Immature natural killer cell (primary cell): ENCODE results near the gene CNPY4. TPM values are rescaled to one million over a fixed set of nuclear protein-coding genes. Genes with fewer than 3 reads are reported as not detected.
"Not testable (repeated sequence)": the region's sequence is repeated elsewhere in the genome, so short reads cannot be mapped to it uniquely, and the experiment has no call there.

Source experiments
- DNase-seq, 3 donors: peaks; one replicate each; pipeline ENCODE4 v3.0.0; 2022; ENCODE audit warnings: mixed read lengths in 1 of 3
- H3K27ac Mint-ChIP-seq, 6 donors: one replicate each; pipeline ENCODE4 v1.8.0; 2020; ENCODE audit warnings: mixed read lengths in 6 of 6, mild to moderate bottlenecking in 5 of 6, inconsistent platforms in 4 of 6, moderate library complexity in 3 of 6
- H3K27me3 Mint-ChIP-seq, 3 donors: one replicate each; pipeline ENCODE4 v1.8.0; 2020 to 2021; ENCODE audit warnings: low read depth in 3 of 3, mild to moderate bottlenecking in 3 of 3, mixed read lengths in 3 of 3, moderate library complexity in 3 of 3, inconsistent platforms in 1 of 3
- H3K36me3 Mint-ChIP-seq, 3 donors: one replicate each; pipeline ENCODE4 v1.8.0; 2020; ENCODE audit warnings: mixed read lengths in 3 of 3, inconsistent platforms in 2 of 3, mild to moderate bottlenecking in 2 of 3
- H3K4me1 Mint-ChIP-seq, 2 donors: one replicate each; pipeline ENCODE4 v1.8.0; 2020; ENCODE audit warnings: inconsistent platforms in 2 of 2, mild to moderate bottlenecking in 2 of 2, mixed read lengths in 2 of 2, moderate library complexity in 1 of 2
- H3K4me3 Mint-ChIP-seq, 5 donors: one replicate each; pipeline ENCODE4 v1.8.0; 2020; ENCODE audit warnings: mild to moderate bottlenecking in 5 of 5, mixed read lengths in 5 of 5, inconsistent platforms in 3 of 5, moderate library complexity in 3 of 5
- H3K9me3 Mint-ChIP-seq, 6 donors: one replicate each; pipeline ENCODE4 v1.8.0; 2020; ENCODE audit warnings: mild to moderate bottlenecking in 6 of 6, mixed read lengths in 6 of 6, inconsistent platforms in 4 of 6, moderate library complexity in 3 of 6
- polyA plus RNA-seq, 3 donors: library from polyadenylated mRNA; unstranded; fragments of 300-500 nt; fragmentation: Illumina TruSeq; gene quantifications; one replicate each; pipeline ENCODE4 v1.2.3, GENCODE V29; 2021

The CNPY4 gene
- polyA plus RNA-seq, 3 donors from 2014 or later, result 14.2 to 18.5 (median 17.7) TPM

GRCh38 chr7:100130220-100130607 is 10.8 kb downstream of the CNPY4 start:
- not testable (repeated sequence) for H3K4me3 Mint-ChIP-seq, H3K9me3 Mint-ChIP-seq, H3K27ac Mint-ChIP-seq, DNase-seq, H3K36me3 Mint-ChIP-seq
- peaks cover 5 to 10% (median 8%) of the 10 kb centered on the region in 3 donors for H3K27me3 Mint-ChIP-seq
- peaks cover 23 to 26% of the 10 kb centered on the region in 2 donors for H3K4me1 Mint-ChIP-seq

GRCh38 chr7:100130608-100131453 is 11.4 kb downstream of the CNPY4 start:
- Mint-ChIP-seq H3K9me3 (no peaks in the 10 kb centered on the region), H3K27ac (no peak overlapping the region), H3K4me1 (peaks cover 20 to 21% of the 10 kb centered on the region in 2 donors), H3K36me3 (no peaks in the 10 kb centered on the region), H3K27me3 (peaks cover 5 to 13% (median 8%) of the 10 kb centered on the region in 3 donors), H3K4me3 (peak overlapping the region in 1 of 5 donors; percentile 30)
- DNase-seq, result peak; percentile 77

GRCh38 chr7:100132126-100132525 is 12.7 kb downstream of the CNPY4 start:
- peaks cover under 1 to 5% (median 3%) of the 10 kb centered on the region in 3 donors for H3K27me3 Mint-ChIP-seq
- peaks cover 11% of the 10 kb centered on the region in 2 donors for H3K4me1 Mint-ChIP-seq
- no peak for DNase-seq
- H3K9me3 Mint-ChIP-seq, result no peaks in the 10 kb centered on the region
- no peaks in the 10 kb centered on the region for H3K36me3 Mint-ChIP-seq
- no peak overlapping the region for H3K4me3 Mint-ChIP-seq
- no peak overlapping the region for H3K27ac Mint-ChIP-seq

- Mint-ChIP-seq H3K9me3 (no peaks in the 10 kb centered on the region), H3K4me1 (peaks cover 11% of the 10 kb centered on the region in 2 donors), H3K4me3 (no peak overlapping the region), H3K36me3 (no peaks in the 10 kb centered on the region), H3K27me3 (peaks cover 0 to 5% (median 3%) of the 10 kb centered on the region in 3 donors), H3K27ac (no peak overlapping the region)
- peak; percentile 38 to 54 (median 48) for DNase-seq
Observed at GRCh38 chr7:100132697-100133151, 13.3 kb downstream of the CNPY4 start.

- Mint-ChIP-seq H3K27me3 (peaks cover 0 to 8% (median 5%) of the 10 kb centered on the region in 3 donors), H3K36me3 (no peaks in the 10 kb centered on the region), H3K4me3 (no peak overlapping the region), H3K9me3 (no peaks in the 10 kb centered on the region), H3K27ac (no peak overlapping the region), H3K4me1 (no peaks in the 10 kb centered on the region)
- no peak for DNase-seq
Observed at GRCh38 chr7:100137851-100138760, 18.7 kb downstream of the CNPY4 start.

GRCh38 chr7:100141555-100141949 is 22.1 kb downstream of the CNPY4 start:
- peaks cover 0 to 9% (median 2%) of the 10 kb centered on the region in 3 donors for H3K27me3 Mint-ChIP-seq
- no peaks in the 10 kb centered on the region for H3K9me3 Mint-ChIP-seq
- no peak for DNase-seq
- no peak overlapping the region for H3K27ac Mint-ChIP-seq
- no peaks in the 10 kb centered on the region for H3K36me3 Mint-ChIP-seq
- no peak overlapping the region for H3K4me3 Mint-ChIP-seq
- H3K4me1 Mint-ChIP-seq, result no peaks in the 10 kb centered on the region

- Mint-ChIP-seq H3K4me1 (no peaks in the 10 kb centered on the region), H3K27ac (no peak overlapping the region), H3K27me3 (peaks cover 0 to 9% (median 2%) of the 10 kb centered on the region in 3 donors), H3K9me3 (no peaks in the 10 kb centered on the region), H3K4me3 (no peak overlapping the region), H3K36me3 (no peaks in the 10 kb centered on the region)
- DNase-seq, result no peak
Observed at GRCh38 chr7:100142461-100142860, 23.0 kb downstream of the CNPY4 start.

- H3K9me3 Mint-ChIP-seq, H3K27ac Mint-ChIP-seq, H3K36me3 Mint-ChIP-seq, H3K4me3 Mint-ChIP-seq, DNase-seq: not testable (repeated sequence)
- Mint-ChIP-seq H3K27me3 (peaks cover 4 to 13% (median 6%) of the 10 kb centered on the region in 3 donors), H3K4me1 (peaks cover 21 to 25% of the 10 kb centered on the region in 2 donors)
Observed at GRCh38 chr7:100146350-100146749, 26.9 kb downstream of the CNPY4 start.

GRCh38 chr7:100147278-100147677 is 27.8 kb downstream of the CNPY4 start:
- Mint-ChIP-seq H3K36me3 (peaks cover 5 to 6% (median 6%) of the 10 kb centered on the region in 3 donors), H3K27ac (peak overlapping the region in 2 of 6 donors; percentile 74 to 93), H3K27me3 (peaks cover 4 to 9% (median 6%) of the 10 kb centered on the region in 3 donors), H3K4me1 (peaks cover 24 to 33% of the 10 kb centered on the region in 2 donors), H3K9me3 (no peaks in the 10 kb centered on the region), H3K4me3 (peak overlapping the region in 1 of 5 donors; percentile 71)
- no peak for DNase-seq

GRCh38 chr7:100148225-100148558 is 28.8 kb downstream of the CNPY4 start:
- H3K4me1 Mint-ChIP-seq, result peaks cover 28 to 38% of the 10 kb centered on the region in 2 donors
- H3K27me3 Mint-ChIP-seq, result peaks cover 4 to 9% (median 6%) of the 10 kb centered on the region in 3 donors
- peak overlapping the region; percentile 92 to 97 (median 95) for H3K27ac Mint-ChIP-seq

GRCh38 chr7:100148559-100149328 is 29.3 kb downstream of the CNPY4 start, which contains the start of gene LAMTOR4:
Gene LAMTOR4, plus strand, starts transcription at chr7:100148918. Its CDS starts 55 bp downstream, at chr7:100148973.
- Mint-ChIP-seq H3K36me3 (peaks cover 9 to 10% (median 9%) of the 10 kb centered on the region in 3 donors), H3K27ac (peak within 1 kb of the TSS; percentile 92 to 97 (median 95)), H3K27me3 (peaks cover 4 to 9% (median 6%) of the 10 kb centered on the region in 3 donors), H3K9me3 (no peaks in the 10 kb centered on the region), H3K4me3 (peak within 1 kb of the TSS; percentile 91 to 99 (median 93)), H3K4me1 (peaks cover 28 to 38% of the 10 kb centered on the region in 2 donors)
- peak; percentile 97 to 98 (median 97) for DNase-seq

More at GRCh38 chr7:100148225-100148558, 28.8 kb downstream of the CNPY4 start:
- DNase-seq, result no peak
- Mint-ChIP-seq H3K36me3 (peaks cover 9 to 10% (median 9%) of the 10 kb centered on the region in 3 donors), H3K4me3 (peak overlapping the region; percentile 91 to 99 (median 93)), H3K9me3 (no peaks in the 10 kb centered on the region)

- no peak for DNase-seq
- H3K27ac Mint-ChIP-seq, result peak overlapping the region in 5 of 6 donors; percentile 10 to 89 (median 62)
- no peaks in the 10 kb centered on the region for H3K9me3 Mint-ChIP-seq
- H3K4me3 Mint-ChIP-seq, result no peak overlapping the region
- H3K27me3 Mint-ChIP-seq, result peaks cover 4 to 10% (median 9%) of the 10 kb centered on the region in 3 donors
- peaks cover 45 to 56% of the 10 kb centered on the region in 2 donors for H3K4me1 Mint-ChIP-seq
- H3K36me3 Mint-ChIP-seq, result peaks cover 9 to 14% (median 10%) of the 10 kb centered on the region in 3 donors
Observed at GRCh38 chr7:100152404-100152803, 33.0 kb downstream of the CNPY4 start.
